ENCODE data around the gene BBIP1. TPM values are rescaled to one million over a fixed set of nuclear protein-coding genes. Genes with fewer than 3 reads are reported as not detected.

BBIP1 gene
- total and polyA plus RNA-seq, 2 donors from 2014 or later = 34.8 to 36.1 TPM

- peaks cover 8 to 14% (median 13%) of the 10 kb centered on the region in 3 donors for H3K36me3 ChIP-seq (ENCODE audit: control insufficient read depth in 2 of 3, insufficient read depth in 3 of 3, low read length in 3 of 3)
Observed at GRCh38 chr10:110892602-110893288, 26.2 kb downstream of the BBIP1 start.

GRCh38 chr10:110887560-110887959, 31.4 kb downstream of the BBIP1 start:
- no peak for TF ChIP-seq CTCF (IDR thresholded peaks at IDR 0.05; ENCODE audit: borderline replicate concordance, extremely low read depth, insufficient read depth)
- peaks cover 2 to 20% (median 9%) of the 10 kb centered on the region in 3 donors for H3K36me3 ChIP-seq (ENCODE audit: control insufficient read depth in 2 of 3, insufficient read depth in 3 of 3, low read length in 3 of 3)
- H3K27ac ChIP-seq (ENCODE audit: low read depth in 2 of 2, low read length in 2 of 2) = no peak overlapping the region
- no peaks in the 10 kb centered on the region for H3K27me3 ChIP-seq (ENCODE audit: control insufficient read depth, insufficient read depth, low read length)
- no peak overlapping the region for H3K4me3 ChIP-seq (ENCODE audit: low read length in 3 of 3)
- no peaks in the 10 kb centered on the region for H3K9me3 ChIP-seq (ENCODE audit: control insufficient read depth in 2 of 3, insufficient read depth in 1 of 3, low read length in 3 of 3)
- FAIRE-seq = no peak
- no peaks in the 10 kb centered on the region for H3K4me1 ChIP-seq (ENCODE audit: control insufficient read depth in 2 of 3, insufficient read depth in 2 of 3, low read depth in 1 of 3, low read length in 3 of 3)
- intact Hi-C loops (cut with DNase I) = no loop called here
- no peak overlapping the region for H3K9ac ChIP-seq (ENCODE audit: low read length in 3 of 3)
- DNase-seq = no peak

More at GRCh38 chr10:110892602-110893288, 26.2 kb downstream of the BBIP1 start:
- Histone ChIP-seq H3K27me3 (ENCODE audit: control insufficient read depth, insufficient read depth, low read length) (no peaks in the 10 kb centered on the region), H3K4me1 (ENCODE audit: control insufficient read depth in 2 of 3, insufficient read depth in 2 of 3, low read depth in 1 of 3, low read length in 3 of 3) (no peaks in the 10 kb centered on the region), H3K9me3 (ENCODE audit: control insufficient read depth in 2 of 3, insufficient read depth in 1 of 3, low read length in 3 of 3) (no peaks in the 10 kb centered on the region), H3K4me3 (ENCODE audit: low read length in 3 of 3) (no peak overlapping the region), H3K27ac (ENCODE audit: low read depth in 2 of 2, low read length in 2 of 2) (no peak overlapping the region), H3K9ac (ENCODE audit: low read length in 3 of 3) (no peak overlapping the region)
- intact Hi-C loops (cut with DNase I) = loop anchor here (10.0 kb wide), 1 partner anchor 148 kb away; no protein-coding TSS in a partner anchor
- no peak for FAIRE-seq
- TF ChIP-seq CTCF (IDR thresholded peaks at IDR 0.05; ENCODE audit: borderline replicate concordance, extremely low read depth, insufficient read depth) = no peak
- no peak for DNase-seq

- H3K4me3 ChIP-seq (ENCODE audit: low read length in 3 of 3) = no peak overlapping the region
- H3K27me3 ChIP-seq (ENCODE audit: control insufficient read depth, insufficient read depth, low read length) = no peaks in the 10 kb centered on the region
- FAIRE-seq (no peak), DNase-seq (no peak)
- no peaks in the 10 kb centered on the region for H3K4me1 ChIP-seq (ENCODE audit: control insufficient read depth in 2 of 3, insufficient read depth in 2 of 3, low read depth in 1 of 3, low read length in 3 of 3)
- H3K27ac ChIP-seq (ENCODE audit: low read depth in 2 of 2, low read length in 2 of 2) = no peak overlapping the region
- intact Hi-C loops (cut with DNase I) = no loop called here
- peaks cover 2 to 20% (median 13%) of the 10 kb centered on the region in 3 donors for H3K36me3 ChIP-seq (ENCODE audit: control insufficient read depth in 2 of 3, insufficient read depth in 3 of 3, low read length in 3 of 3)
- no peak for TF ChIP-seq CTCF (IDR thresholded peaks at IDR 0.05; ENCODE audit: borderline replicate concordance, extremely low read depth, insufficient read depth)
- H3K9me3 ChIP-seq (ENCODE audit: control insufficient read depth in 2 of 3, insufficient read depth in 1 of 3, low read length in 3 of 3) = no peaks in the 10 kb centered on the region
- H3K9ac ChIP-seq (ENCODE audit: low read length in 3 of 3) = no peak overlapping the region
Observed at GRCh38 chr10:110885932-110886674, 32.9 kb downstream of the BBIP1 start.

All from kidney (tissue), 14 donors.